ENCODE measurements around the gene DUSP16.

Gene DUSP16

GRCh38 chr12:12461923-12462315, 100.7 kb downstream of the DUSP16 start:
- Histone ChIP-seq H3K79me2 (ENCODE audit: control insufficient read depth, insufficient read depth, low read length, poor library complexity) (no peaks in the 10 kb centered on the region), H3K27ac (ENCODE audit: low read depth, low read length) (no peak overlapping the region), H3K9ac (ENCODE audit: low read length) (no peak overlapping the region), H3K36me3 (ENCODE audit: control insufficient read depth in 1 of 2, insufficient read depth in 2 of 2, low read length in 2 of 2) (no peaks in the 10 kb centered on the region), H2AK5ac (ENCODE audit: low read length) (no peak overlapping the region), H3K27me3 (ENCODE audit: insufficient read depth, low read length) (no peaks in the 10 kb centered on the region), H3K18ac (ENCODE audit: low read length) (no peak overlapping the region), H3K14ac (ENCODE audit: low read length) (no peak overlapping the region), H2BK12ac (ENCODE audit: low read length) (no peak overlapping the region), H3K4me1 (ENCODE audit: control insufficient read depth in 1 of 2, insufficient read depth in 2 of 2, low read length in 2 of 2) (peaks cover 5 to 9% of the 10 kb centered on the region in 2 experiments), H3K23ac (ENCODE audit: low read length) (no peak overlapping the region), H2BK120ac (ENCODE audit: insufficient read depth, low read length, poor library complexity) (no peak overlapping the region), H3K4ac (ENCODE audit: low read depth, low read length) (no peak overlapping the region), H4K91ac (ENCODE audit: low read depth, low read length) (no peak overlapping the region), H4K8ac (ENCODE audit: low read depth, low read length) (no peak overlapping the region), H3K4me3 (ENCODE audit: low read depth, low read length) (no peak overlapping the region), H3K9me3 (ENCODE audit: insufficient read depth, low read depth, low read length) (no peaks in the 10 kb centered on the region), H4K12ac (ENCODE audit: low read depth, low read length) (no peak overlapping the region), H2BK5ac (ENCODE audit: low read depth, low read length, poor library complexity) (no peak overlapping the region), H2AFZ (ENCODE audit: insufficient read depth, low read length, poor library complexity) (no peak overlapping the region), H3K79me1 (ENCODE audit: low read length) (peaks cover 2% of the 10 kb centered on the region), H3K4me2 (ENCODE audit: low read length) (no peak overlapping the region)
- DNase-seq = no peak
- no CpG with 5 or more reads among the region's 5 CpGs for WGBS (ENCODE audit: extremely low coverage, insufficient coverage, insufficient read length)

DNA sequence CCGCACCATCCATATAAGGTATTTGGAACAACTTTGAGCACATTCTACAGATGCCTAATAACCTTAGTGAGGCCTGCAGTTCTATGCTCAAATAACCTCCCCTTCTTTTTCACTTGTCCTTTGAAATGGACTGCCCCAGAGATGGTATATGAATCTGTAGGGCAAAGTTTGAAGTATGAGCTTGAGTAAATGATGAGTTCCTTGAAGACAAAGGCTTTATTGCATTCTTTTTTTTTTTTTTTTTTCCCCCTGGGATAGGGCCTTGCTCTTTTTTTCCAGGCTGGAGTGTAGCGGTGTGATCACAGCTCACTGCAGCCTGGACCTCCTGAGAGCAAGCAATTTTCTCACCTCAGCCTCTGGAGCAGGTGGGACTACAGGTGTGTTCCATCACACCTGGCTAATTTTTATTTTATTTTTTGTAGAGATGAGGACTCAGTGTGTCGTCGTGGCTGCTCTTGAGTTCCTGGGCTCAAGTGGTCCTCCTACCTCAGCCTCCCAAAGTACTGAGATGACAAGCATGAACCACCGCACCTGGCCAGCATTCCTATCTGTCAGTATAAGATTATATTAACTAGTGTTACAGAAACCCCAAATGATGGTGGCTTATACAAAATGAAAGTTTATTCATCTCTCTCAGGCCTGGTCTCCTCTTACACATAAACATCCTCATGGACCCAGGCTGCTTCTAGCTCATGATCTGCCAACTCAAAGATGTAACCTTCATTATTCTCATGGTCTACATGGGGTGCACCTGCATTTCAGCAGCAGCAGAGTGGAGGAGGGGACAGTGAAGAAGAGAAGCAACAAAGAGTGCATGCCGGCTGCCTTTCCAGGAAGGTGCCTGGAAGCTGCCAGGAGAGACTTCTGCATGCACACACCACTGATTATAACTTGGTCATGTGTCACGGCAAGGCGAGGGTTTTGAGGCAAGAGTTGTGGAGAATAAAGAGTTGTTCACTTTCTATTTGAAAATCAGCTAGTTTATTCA, 101.4 kb downstream of the DUSP16 start:
- H3K79me2 ChIP-seq (ENCODE audit: control insufficient read depth, insufficient read depth, low read length, poor library complexity) = no peaks in the 10 kb centered on the region
- no peak overlapping the region for H3K4ac ChIP-seq (ENCODE audit: low read depth, low read length)
- H4K8ac ChIP-seq (ENCODE audit: low read depth, low read length) = no peak overlapping the region
- H2AFZ ChIP-seq (ENCODE audit: insufficient read depth, low read length, poor library complexity) = no peak overlapping the region
- no CpG with 5 or more reads among the region's 8 CpGs for WGBS (ENCODE audit: extremely low coverage, insufficient coverage, insufficient read length)
- H3K4me3 ChIP-seq (ENCODE audit: low read depth, low read length) = no peak overlapping the region
- no peak overlapping the region for H2BK12ac ChIP-seq (ENCODE audit: low read length)
- no peaks in the 10 kb centered on the region for H3K79me1 ChIP-seq (ENCODE audit: low read length)
- H3K4me1 ChIP-seq (ENCODE audit: control insufficient read depth in 1 of 2, insufficient read depth in 2 of 2, low read length in 2 of 2) = peaks cover 3 to 9% of the 10 kb centered on the region in 2 experiments
- H3K9me3 ChIP-seq (ENCODE audit: insufficient read depth, low read depth, low read length) = no peaks in the 10 kb centered on the region
- no peak overlapping the region for H3K14ac ChIP-seq (ENCODE audit: low read length)
- no peak overlapping the region for H2BK5ac ChIP-seq (ENCODE audit: low read depth, low read length, poor library complexity)
- H3K27ac ChIP-seq (ENCODE audit: low read depth, low read length) = no peak overlapping the region
- no peak overlapping the region for H3K4me2 ChIP-seq (ENCODE audit: low read length)
- H3K36me3 ChIP-seq (ENCODE audit: control insufficient read depth in 1 of 2, insufficient read depth in 2 of 2, low read length in 2 of 2) = no peaks in the 10 kb centered on the region
- no peak overlapping the region for H2AK5ac ChIP-seq (ENCODE audit: low read length)
- DNase-seq = peak in 1 of 2 donors; percentile 68
- no peaks in the 10 kb centered on the region for H3K27me3 ChIP-seq (ENCODE audit: insufficient read depth, low read length)
- H4K12ac ChIP-seq (ENCODE audit: low read depth, low read length) = no peak overlapping the region
- H3K23ac ChIP-seq (ENCODE audit: low read length) = no peak overlapping the region
- no peak overlapping the region for H4K91ac ChIP-seq (ENCODE audit: low read depth, low read length)
- H3K18ac ChIP-seq (ENCODE audit: low read length) = no peak overlapping the region
- H3K9ac ChIP-seq (ENCODE audit: low read length) = no peak overlapping the region
- no peak overlapping the region for H2BK120ac ChIP-seq (ENCODE audit: insufficient read depth, low read length, poor library complexity)

DNA sequence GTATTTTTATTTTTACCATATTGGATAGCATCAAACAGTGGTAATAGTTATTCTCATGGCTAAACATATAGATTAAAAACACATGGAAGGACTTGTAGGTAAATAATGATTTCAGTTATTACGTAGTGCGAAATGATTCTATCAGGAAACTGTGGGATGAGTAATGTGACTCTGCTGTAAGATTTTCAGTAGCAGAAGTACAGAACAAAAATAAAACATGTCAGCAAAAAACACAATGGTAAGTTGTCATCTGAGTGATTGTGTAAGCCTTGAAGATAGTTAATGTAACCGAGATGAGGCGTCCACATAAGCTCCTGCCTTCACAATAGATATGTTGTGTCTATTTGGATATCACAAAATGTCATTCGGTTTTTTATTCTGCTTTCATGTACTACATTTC, 106.0 kb downstream of the DUSP16 start:
- H4K8ac ChIP-seq (ENCODE audit: low read depth, low read length) = no peak overlapping the region

GRCh38 chr12:12454315-12454714, 108.3 kb downstream of the DUSP16 start:
- Histone ChIP-seq H3K27ac (ENCODE audit: low read depth, low read length) (no peak overlapping the region), H2BK120ac (ENCODE audit: insufficient read depth, low read length, poor library complexity) (no peak overlapping the region), H3K23ac (ENCODE audit: low read length) (no peak overlapping the region), H3K14ac (ENCODE audit: low read length) (no peak overlapping the region), H3K4me1 (ENCODE audit: control insufficient read depth in 1 of 2, insufficient read depth in 2 of 2, low read length in 2 of 2) (no peaks in the 10 kb centered on the region), H3K79me2 (ENCODE audit: control insufficient read depth, insufficient read depth, low read length, poor library complexity) (no peaks in the 10 kb centered on the region), H3K18ac (ENCODE audit: low read length) (no peak overlapping the region), H3K27me3 (ENCODE audit: insufficient read depth, low read length) (no peaks in the 10 kb centered on the region), H4K12ac (ENCODE audit: low read depth, low read length) (no peak overlapping the region), H3K9me3 (ENCODE audit: insufficient read depth, low read depth, low read length) (no peaks in the 10 kb centered on the region), H3K4ac (ENCODE audit: low read depth, low read length) (no peak overlapping the region), H2BK5ac (ENCODE audit: low read depth, low read length, poor library complexity) (no peak overlapping the region), H4K8ac (ENCODE audit: low read depth, low read length) (no peak overlapping the region), H2AK5ac (ENCODE audit: low read length) (no peak overlapping the region), H3K36me3 (ENCODE audit: control insufficient read depth in 1 of 2, insufficient read depth in 2 of 2, low read length in 2 of 2) (no peaks in the 10 kb centered on the region), H3K79me1 (ENCODE audit: low read length) (no peaks in the 10 kb centered on the region), H3K4me2 (ENCODE audit: low read length) (no peak overlapping the region), H3K9ac (ENCODE audit: low read length) (no peak overlapping the region), H3K4me3 (ENCODE audit: low read depth, low read length) (no peak overlapping the region), H4K91ac (ENCODE audit: low read depth, low read length) (no peak overlapping the region), H2BK12ac (ENCODE audit: low read length) (no peak overlapping the region), H2AFZ (ENCODE audit: insufficient read depth, low read length, poor library complexity) (no peak overlapping the region)
- DNase-seq = no peak

More for the DNA sequence above, 106.0 kb downstream of the DUSP16 start:
- H3K14ac ChIP-seq (ENCODE audit: low read length) = no peak overlapping the region
- no peak overlapping the region for H4K91ac ChIP-seq (ENCODE audit: low read depth, low read length)
- no peak overlapping the region for H3K23ac ChIP-seq (ENCODE audit: low read length)
- no peak overlapping the region for H3K4me2 ChIP-seq (ENCODE audit: low read length)
- no peaks in the 10 kb centered on the region for H3K4me1 ChIP-seq (ENCODE audit: control insufficient read depth in 1 of 2, insufficient read depth in 2 of 2, low read length in 2 of 2)
- H3K18ac ChIP-seq (ENCODE audit: low read length) = no peak overlapping the region
- no peak overlapping the region for H3K9ac ChIP-seq (ENCODE audit: low read length)
- no peaks in the 10 kb centered on the region for H3K27me3 ChIP-seq (ENCODE audit: insufficient read depth, low read length)
- H2BK120ac ChIP-seq (ENCODE audit: insufficient read depth, low read length, poor library complexity) = no peak overlapping the region
- no peak overlapping the region for H2BK12ac ChIP-seq (ENCODE audit: low read length)
- no peaks in the 10 kb centered on the region for H3K79me1 ChIP-seq (ENCODE audit: low read length)
- H2AFZ ChIP-seq (ENCODE audit: insufficient read depth, low read length, poor library complexity) = no peak overlapping the region
- H3K36me3 ChIP-seq (ENCODE audit: control insufficient read depth in 1 of 2, insufficient read depth in 2 of 2, low read length in 2 of 2) = no peaks in the 10 kb centered on the region
- no peak overlapping the region for H2AK5ac ChIP-seq (ENCODE audit: low read length)
- H3K9me3 ChIP-seq (ENCODE audit: insufficient read depth, low read depth, low read length) = no peaks in the 10 kb centered on the region
- no peak overlapping the region for H3K27ac ChIP-seq (ENCODE audit: low read depth, low read length)
- H3K4ac ChIP-seq (ENCODE audit: low read depth, low read length) = no peak overlapping the region
- no peak overlapping the region for H2BK5ac ChIP-seq (ENCODE audit: low read depth, low read length, poor library complexity)
- no CpG with 5 or more reads among the region's 5 CpGs for WGBS (ENCODE audit: extremely low coverage, insufficient coverage, insufficient read length)
- H3K79me2 ChIP-seq (ENCODE audit: control insufficient read depth, insufficient read depth, low read length, poor library complexity) = no peaks in the 10 kb centered on the region
- peak in 1 of 2 donors; percentile 41 for DNase-seq
- no peak overlapping the region for H4K12ac ChIP-seq (ENCODE audit: low read depth, low read length)
- no peak overlapping the region for H3K4me3 ChIP-seq (ENCODE audit: low read depth, low read length)
